IPS-NIHi7 (cell line): Measurements from ENCODE around the gene RAB40A.
"Not testable (repeated sequence)": the region's sequence is repeated elsewhere in the genome, so short reads cannot be mapped to it uniquely, and the experiment has no call there.

ENCODE experiments used
- DNase-seq: peaks from one replicate; pipeline ENCODE4 v3.0.0; 2012; ENCODE audit warnings: mixed read lengths; ENCODE audit errors: extremely low spot score

Gene RAB40A

GRCh38 chrX:103464072-103464773 is 55.1 kb downstream of the RAB40A start:
- DNase-seq = peak; percentile 84

- no peak for DNase-seq
Observed at GRCh38 chrX:103461156-103461555, 58.1 kb downstream of the RAB40A start.

- not testable (repeated sequence) for DNase-seq
Observed at GRCh38 chrX:103460001-103460755, 59.1 kb downstream of the RAB40A start.

- DNase-seq = no peak
Observed at GRCh38 chrX:103453655-103454054, 65.6 kb downstream of the RAB40A start.
